Activated CD8-positive, alpha-beta memory T cell treated with anti-CD3 and anti-CD28 coated beads for 1 hour (primary cell): Measurements from ENCODE around the gene NR2C2.
"Not testable (repeated sequence)": the region's sequence is repeated elsewhere in the genome, so short reads cannot be mapped to it uniquely, and the experiment has no call there.

Source experiments
- DNase-seq, 2 donors: peaks; one replicate each; pipeline ENCODE4 v3.0.0-alpha.2; 2020; ENCODE audit warnings: low read depth in 1 of 2; ENCODE audit errors: extremely low read depth in 1 of 2

NR2C2 gene

DNA sequence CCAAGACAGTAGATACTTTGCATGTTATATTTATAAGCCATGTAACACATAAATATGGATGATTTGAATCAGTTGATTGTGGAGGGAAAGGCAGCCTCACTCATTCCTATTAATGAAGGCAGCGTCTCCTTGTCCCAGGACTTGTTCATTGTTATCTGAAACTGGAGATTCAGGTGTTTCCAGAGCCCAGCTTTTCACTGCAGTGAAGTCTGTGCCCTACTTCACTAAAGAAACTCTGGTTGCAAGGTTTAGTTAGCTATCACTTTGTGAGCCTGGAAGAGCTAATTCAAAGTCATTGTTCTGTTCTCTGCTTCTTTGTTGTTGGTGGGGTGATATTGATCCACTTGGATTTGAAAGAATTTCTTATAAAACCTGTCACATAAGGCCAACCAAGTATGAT, 9.8 kb downstream of the NR2C2 start:
- no peak for DNase-seq

DNA sequence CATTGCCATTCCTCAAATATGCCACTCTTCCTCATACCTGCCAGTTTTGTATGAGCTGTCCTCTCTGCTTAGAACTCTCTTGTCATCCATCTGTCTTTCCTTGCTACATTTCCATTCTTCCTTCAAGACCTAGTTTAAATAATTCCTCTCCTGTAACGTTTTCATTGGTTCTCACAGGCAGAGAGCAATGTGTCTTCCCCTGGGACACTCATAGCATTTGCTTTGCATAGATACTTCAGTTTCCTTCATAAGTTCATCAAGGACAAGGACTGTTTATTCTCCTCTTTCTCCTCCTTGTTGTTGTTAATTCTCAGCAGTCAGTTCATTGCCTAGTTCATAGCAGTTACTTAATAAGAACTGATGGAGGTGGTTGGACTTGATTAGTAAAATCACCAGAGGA, 10.5 kb downstream of the NR2C2 start:
- no peak for DNase-seq

DNA sequence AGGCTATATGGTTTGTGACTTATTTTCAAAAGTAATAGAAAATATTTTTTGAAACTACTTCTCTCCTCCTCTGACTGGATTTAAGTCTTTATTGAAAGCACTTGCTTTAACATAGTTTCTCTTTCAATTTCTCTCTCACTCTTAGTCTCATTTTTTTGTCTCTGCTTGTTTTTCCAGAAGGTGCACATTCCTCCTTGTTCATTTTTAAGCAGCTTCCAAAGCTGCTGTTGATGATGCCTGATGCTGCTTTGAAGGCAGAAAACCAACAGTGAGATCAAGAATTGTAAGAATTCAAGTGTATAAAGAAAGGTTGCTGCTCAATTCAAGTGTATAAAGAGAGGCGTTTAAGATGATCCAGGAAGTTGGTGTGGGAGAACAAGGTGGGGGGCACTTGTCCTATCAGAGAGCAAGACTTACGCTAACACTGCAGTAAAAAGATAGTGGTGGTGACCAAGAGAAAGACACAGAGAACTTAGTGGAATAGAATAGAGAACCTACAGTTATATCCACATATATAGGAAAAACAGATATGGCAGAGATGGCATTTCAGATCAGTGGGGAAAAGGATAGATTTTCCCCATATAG, 12.1 kb downstream of the NR2C2 start:
- DNase-seq: no peak

DNA sequence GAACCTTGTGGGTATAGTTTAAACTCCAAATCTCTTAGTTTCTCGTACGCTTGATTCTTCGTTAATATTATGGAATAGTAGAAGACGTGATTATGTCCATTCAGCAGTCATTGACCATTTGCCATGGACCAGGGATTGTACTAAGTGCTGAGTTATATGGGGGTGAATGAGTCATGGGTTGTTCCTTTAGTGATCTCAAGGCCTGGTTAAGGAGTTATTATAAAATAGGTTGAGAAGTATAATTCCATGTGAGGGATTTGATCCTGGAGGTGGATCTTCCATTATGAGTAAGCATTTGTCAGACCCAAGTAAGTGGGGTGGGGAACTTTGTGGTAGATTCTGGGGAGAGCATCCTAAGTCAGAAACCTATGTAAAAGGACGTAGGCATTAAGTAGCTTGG, 15.4 kb downstream of the NR2C2 start:
- DNase-seq: no peak

DNA sequence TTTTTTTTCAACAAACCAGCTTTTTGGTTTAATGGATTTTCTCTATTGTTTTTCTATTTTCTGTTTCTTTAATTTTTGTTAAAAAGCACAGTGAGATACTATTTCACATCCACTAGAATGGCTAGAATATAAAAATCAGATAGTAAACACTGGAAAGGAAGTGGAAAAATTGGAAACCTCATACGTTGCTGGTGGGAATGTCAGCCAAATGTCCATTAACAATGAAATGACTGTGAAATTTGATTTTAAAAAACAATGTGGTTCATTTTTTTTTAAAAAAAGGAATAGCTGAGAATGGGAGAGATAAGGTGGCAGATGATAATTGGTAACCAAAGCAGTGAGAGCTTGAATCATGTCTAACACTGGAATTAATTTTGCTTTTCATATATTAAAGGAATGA, 19.9 kb downstream of the NR2C2 start:
- DNase-seq: no peak

DNA sequence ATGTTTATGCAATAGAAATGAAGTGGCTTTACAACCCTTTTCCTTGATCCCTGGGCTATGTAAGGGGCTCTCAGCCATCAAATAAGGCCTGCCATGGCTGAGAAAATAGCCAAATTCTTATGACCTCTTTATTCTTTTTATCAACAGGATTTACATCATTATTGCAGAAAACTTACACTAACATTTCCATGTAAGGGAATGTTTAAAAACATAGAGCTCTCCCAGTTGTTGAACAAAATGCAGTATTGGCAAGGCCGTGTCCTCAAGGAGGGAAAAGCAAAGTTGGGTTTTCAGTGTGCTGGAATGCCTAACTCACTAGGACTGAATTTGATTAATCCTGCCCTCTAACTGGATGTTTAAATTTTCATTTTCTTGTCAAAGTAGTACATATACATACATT, 22.3 kb downstream of the NR2C2 start:
- DNase-seq: no peak

DNA sequence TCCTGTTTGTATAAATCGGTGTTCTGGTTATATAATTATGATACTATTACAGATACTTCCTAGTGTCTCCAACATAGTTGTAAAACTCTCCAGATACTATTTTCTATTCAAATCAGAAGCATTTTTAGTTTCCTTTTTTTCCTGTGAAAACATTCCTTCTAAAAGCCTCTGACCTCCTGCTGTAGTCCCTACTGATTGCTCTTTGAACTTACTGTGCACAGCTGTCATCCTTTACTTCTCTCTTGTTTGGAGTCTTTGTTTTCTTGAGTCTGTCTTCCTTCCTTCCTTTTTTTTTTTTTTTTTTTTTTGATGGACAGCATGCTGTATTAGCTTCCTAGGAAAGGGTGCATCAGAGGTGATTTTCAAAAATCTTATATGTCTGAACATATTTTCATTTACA, 28.9 kb downstream of the NR2C2 start:
- no peak for DNase-seq

DNA sequence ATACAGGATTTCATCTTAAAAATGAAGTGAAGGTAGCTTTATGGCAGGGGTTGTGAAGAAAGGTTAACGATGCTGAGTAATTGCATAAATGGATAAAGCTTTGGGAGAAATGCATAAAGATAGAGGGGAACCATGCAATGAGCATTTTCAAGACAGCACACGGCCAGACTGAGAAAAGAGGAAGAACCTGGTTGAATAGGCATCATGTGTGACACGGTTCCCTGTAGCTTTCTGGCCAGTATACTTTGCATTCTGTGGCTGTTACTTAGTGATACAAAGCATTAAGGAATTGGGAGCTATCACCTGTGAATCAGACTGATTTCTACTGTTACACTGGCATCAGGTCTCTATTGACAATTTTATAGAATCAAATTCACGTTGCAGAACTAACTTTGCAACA, 33.3 kb downstream of the NR2C2 start:
- DNase-seq: no peak

DNA sequence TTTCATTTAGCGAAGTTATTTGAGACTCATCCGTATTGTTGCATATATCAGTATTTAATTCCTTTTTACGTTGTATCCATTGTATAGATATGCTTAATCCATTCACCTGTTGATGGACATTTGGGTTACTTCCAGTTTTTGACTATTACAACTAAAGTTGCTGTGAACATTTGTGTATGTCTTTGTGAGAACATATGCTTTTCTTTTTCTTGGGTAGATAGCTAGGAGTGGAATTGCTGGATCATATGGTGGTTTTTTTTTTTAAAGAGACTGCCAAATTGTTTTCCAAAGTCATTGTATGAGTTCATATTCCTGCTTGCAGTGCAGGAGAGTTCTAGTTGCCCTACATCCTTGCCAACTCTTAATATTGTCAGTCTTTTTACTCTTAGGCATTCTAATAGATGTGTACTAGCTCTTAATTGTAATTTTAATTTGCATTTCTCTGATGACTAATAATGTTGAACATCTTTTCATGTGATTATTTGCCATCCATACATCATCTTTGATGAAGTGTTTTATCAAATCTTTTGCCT, 37.3 kb downstream of the NR2C2 start:
- no peak for DNase-seq

DNA sequence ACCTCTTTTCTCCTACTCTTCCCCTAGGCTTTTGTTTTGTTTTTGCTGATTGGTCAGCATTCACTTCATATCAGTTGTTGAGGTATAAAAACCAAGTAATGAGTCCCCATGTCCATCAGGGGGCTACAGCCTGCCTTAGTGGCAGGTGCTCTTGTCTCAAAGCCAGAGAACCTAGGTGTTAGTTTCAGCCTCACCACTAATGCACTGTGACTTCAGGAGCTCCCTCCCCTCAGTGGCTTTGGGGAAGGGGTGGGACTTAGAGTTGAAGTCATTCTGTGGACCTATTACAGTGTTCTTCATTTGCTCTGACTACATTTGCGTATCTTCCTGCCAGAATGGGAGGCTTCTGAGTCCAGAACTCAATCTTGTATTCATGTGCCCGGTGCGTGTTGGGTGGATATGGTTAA, 41.6 kb downstream of the NR2C2 start:
- DNase-seq: no peak

DNA sequence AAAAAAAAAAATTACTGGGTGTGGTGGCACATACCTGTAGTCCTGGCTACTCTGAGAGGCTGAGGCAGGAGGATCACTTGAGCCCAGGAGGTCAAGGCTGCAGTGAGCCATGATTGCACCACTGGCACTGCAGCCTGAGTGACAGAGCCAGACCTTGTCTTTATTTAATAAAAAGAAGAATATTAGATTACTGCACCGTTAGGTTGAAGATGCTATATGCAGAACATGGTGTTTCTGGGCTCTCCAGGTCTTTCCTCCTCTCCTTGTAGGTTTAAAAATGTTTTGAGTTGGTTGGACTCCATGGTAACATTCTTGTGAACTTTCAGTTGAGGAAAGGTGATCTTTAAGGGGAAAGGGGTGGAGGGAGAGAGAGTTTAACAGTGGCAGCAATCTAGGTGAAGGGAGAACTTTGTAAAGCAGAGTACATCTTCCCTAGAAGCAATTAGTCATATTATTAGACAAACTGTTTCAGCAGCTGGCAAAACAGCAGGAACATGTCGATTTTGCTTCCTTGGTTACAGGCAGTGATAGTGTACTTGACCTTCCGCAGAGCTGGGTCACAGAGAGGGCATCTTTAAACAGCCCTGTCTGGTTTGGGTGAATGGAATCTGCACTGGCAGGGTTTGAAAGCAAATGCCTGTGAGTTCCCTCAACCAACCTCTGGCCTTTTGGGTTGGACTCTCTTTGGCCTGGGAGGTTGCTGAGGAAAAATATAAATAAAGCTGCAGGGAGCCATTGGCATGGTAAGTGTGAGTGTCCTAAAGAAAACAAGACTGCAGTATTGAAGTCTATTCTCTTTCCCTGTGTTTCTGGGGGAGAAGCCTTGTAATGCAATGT, 42.8 kb downstream of the NR2C2 start:
- DNase-seq: no peak

DNA sequence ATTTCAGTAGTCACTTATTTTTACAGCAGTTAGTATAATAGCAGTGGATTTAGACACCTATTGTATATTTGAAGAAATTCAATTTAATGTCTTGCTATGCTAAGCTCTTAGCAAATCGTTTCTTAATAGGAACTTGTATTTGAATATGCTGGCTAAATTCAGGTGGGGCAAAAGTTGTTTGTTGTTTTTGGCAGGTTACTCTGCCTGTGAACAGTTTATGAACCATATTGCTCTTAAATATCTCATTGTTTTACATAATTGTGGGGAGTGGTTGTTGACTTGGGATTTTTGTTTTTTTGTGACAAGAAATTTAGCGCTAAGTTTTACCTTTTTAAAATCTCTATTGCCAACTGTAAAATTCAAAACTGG, 43.4 kb downstream of the NR2C2 start:
- no peak for DNase-seq

DNA sequence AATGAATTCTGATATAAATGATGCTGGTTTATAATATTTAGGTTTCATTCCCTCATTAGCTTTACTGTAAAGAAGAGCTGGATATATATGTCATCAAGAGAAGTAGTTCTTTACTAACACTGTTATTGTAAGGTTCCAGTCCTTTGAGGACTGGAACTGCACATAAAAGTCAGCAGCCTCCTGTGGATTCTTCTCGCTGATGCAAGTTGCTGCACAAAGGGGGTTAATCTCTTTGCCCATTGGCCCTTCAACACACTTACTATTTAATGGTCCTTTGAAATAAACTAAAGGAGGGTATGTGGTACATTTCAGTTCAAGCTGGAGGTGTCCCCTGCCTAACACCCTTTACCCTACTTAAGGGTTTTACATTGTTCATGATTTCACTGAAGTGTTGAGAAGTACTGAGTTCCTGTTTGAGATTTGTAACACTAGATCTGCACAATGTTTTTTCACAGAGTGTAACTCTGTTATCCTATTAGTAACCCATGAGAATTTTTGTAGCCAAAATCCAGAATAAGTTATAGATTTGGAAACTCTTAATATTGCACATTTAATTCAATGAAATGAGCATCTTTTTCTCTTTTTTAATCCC, 43.9 kb downstream of the NR2C2 start:
- no peak for DNase-seq

DNA sequence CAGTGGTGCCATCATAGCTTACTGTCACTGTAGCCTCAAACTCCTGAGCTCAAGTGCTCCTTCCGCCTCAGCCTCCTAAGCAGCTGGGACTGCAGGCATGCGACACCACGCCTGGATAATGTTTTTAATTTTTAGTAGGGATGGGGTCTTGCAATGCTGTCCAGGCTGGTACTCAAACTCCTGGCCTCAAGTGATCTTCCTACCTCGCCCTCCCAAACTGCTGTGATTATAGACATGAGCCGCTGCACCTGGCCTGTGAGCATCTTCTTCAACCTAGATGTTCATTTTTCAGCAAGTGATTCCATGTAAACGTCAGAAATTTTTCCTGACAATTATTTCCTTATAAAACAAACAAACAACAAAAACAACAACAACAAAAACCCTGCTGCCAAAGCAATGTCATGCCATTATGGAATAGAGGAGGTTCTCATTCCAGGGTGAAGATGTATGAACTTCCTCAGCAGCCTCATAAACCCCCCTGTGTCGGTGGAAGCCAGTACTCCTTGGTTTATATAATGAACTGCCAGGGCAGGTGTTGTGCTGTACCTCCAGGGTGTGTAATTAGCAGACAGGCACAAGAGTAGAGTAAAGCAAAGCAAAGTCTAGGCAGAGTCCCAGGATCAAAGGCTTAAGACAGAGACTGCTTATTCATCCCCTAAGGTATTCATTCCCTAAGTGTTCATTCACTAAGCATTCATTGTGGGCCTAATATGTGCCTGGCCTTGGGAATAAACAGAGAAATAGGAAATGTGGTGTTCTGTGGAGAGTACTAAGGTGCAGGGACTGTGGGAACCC, 44.6 kb downstream of the NR2C2 start:
- no peak for DNase-seq

DNA sequence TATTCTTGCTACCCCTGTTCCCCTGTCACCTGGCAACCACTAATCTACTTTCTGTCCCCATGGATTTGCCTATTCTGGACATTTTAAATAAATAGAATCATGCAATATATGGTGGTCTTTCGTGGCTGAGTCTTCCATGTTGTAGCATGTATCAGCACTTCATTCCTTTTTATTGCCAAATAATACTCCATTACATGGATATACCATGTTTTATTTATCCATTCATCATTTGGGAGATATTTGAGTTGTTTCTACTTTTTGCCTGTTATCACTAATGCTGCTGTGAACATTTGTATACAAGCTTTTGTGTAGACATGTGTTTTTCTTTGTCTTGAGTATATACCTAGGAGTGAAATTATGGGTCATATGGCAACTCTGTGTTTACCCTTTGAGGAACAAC, 50.6 kb downstream of the NR2C2 start:
- no peak for DNase-seq

DNA sequence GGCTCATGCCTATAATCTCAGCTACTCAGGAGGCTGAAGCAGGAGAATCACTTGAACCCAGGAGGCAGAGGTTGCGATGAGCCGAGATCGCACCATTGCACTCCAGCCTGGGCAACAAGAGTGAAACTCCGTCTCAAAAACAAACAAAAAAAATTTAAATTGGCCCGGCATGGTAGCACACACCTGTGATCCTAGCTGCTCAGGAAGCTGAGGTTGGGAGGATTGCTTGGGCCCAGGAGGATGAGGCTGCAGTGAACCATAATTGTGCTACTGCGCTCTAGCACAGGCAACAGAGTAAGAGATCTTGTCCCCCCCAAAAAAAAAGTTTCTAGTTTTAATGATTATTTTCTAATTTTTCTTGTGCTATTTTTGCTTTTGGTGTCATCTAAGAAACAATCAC, 51.8 kb downstream of the NR2C2 start:
- not testable (repeated sequence) for DNase-seq

DNA sequence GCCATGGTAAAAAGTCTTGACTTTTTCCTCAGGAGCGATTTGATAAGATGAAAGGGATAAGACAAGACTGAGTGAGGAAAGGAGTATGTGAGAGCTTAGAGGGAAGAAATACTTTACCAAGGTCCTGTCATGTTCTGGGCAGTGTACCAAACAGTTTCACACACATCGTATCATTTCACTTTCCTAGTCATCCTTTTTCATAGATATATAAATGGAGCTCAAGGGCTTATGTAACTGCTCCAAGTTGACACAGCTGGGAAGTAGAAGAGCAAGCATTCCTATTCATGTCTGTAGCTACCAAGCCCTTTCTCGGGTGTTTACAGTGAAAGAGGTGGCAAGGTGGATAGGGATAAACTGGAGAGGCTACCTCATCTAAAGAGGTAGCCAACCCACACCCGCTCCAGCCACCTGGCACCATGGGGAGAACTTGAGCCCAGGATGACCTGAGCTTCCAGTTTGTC, 60.3 kb downstream of the NR2C2 start:
- no peak for DNase-seq

DNA sequence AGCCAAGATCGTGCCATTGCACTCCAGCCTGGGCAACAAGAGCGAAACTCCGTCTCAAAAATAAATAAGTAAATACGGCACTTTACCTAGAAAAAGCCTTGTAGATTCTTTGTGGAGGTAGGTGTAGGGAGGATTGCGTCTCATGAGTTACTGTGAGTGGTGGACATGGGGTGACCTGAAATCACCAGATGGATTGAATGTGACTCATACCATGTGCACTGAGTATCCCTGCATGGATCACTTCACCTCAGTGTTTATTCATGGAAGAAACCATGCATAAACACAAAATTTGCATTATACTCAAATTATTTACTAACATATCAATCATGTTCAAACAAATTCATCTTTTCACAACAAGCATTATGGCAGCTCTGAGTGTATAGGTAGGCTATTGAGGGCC, 61.8 kb downstream of the NR2C2 start:
- DNase-seq: no peak

DNA sequence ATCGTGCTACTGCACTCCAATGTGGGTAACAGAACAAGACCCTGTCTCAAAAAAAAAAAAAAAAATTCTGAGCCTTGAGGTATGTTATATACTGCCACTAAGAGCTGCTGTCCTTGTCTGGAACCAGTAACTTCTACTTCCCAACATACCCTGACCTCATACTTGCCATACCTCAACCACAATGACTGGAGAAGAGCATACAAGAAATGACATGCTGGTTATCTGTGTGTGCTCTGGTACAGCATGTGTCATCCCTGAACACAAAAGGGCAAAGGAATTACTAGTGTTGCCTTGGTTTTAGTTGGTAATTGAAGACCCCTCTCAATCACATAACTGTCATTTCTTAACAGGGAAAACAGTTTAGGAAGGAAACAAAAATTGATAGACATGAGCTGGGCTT, 63.3 kb downstream of the NR2C2 start:
- DNase-seq: no peak

DNA sequence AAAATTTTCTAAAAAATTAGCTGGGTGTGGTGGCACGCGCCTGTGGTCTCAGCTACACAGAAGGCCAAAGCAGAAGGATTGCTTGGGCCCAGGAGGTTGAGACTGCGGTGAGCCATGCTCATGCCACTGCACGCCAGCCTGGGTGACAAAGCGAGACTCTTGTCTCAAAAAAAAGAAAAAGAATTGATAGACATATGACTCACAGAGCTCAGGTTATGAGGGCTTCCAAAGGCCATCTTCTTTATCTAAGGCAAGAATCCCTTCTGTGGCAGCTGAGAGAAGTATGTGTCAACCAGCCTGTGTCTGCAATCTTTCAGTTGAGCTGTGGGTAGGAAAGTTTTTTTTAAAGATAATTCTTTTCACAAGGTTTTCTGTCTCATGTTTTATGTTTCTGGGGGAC, 63.8 kb downstream of the NR2C2 start:
- no peak for DNase-seq

DNA sequence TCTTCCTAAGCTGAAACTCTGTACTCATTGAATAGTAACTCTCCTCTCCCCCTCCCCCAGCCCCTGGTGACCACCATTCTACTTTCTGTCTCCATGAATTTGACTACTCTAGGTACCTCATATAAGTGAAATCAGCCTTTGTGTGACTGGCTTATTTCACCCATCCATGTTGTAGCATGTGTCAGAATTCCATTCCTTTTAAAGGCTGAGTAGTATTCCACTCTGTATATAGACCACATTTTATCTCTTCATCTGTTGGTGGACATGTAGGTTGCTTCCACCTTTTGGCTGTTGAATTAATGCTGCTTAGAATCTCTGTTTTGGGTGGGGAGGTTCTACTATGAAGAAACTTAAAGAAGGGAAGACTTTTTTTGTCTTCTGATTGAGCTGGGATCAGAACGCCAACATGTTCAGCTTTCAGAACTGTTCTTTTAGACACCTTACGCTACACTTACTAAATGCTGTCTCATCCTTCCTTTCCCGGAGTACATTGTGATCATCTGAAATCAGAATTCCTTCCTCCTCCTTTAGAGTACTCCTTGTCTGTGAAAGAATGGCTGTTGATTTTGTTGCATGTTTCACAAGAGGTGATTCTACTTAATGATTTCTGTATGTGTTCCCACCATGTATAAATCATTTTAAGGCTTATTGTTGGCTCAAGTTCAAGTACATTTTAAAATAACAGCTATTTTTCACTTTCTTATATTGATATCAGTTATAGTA, 67.4 kb downstream of the NR2C2 start:
- no peak for DNase-seq
